GM23248 (cell line): ENCODE results near the gene LIMK1. TPM values are rescaled to one million over a fixed set of nuclear protein-coding genes. Genes with fewer than 3 reads are reported as not detected.

Source experiments
- DNase-seq: peaks from one replicate; pipeline ENCODE4 v3.0.0-alpha.2; 2015
- H2AFZ ChIP-seq: fragments of 200-600 bp; sonication (generic); 2 replicates; pipeline ENCODE4 v1.6.1; 2016; ENCODE audit warnings: antibody characterized with exemption
- H3F3A ChIP-seq: fragments of 200-600 bp; sonication (generic); 2 replicates; pipeline ENCODE4 v1.6.1; 2016; ENCODE audit warnings: mild to moderate bottlenecking, antibody characterized with exemption, mixed run types; ENCODE audit not compliant: insufficient read depth
- H3K27ac ChIP-seq: fragments of 200-600 bp; sonication (generic); 2 replicates; pipeline ENCODE4 v1.5.1; 2016; ENCODE audit warnings: mild to moderate bottlenecking
- H3K27me3 ChIP-seq: fragments of 200-600 bp; sonication (generic); replicated peaks from 2 replicates; pipeline ENCODE4 v1.6.1; 2016; ENCODE audit warnings: mild to moderate bottlenecking; ENCODE audit not compliant: insufficient read depth
- H3K36me3 ChIP-seq: fragments of 200-600 bp; sonication (generic); 2 replicates; pipeline ENCODE4 v1.6.1; 2016; ENCODE audit warnings: low read depth, mild to moderate bottlenecking
- H3K4me1 ChIP-seq: fragments of 200-600 bp; sonication (generic); 2 replicates; pipeline ENCODE4 v1.6.1; 2016; ENCODE audit warnings: mild to moderate bottlenecking; ENCODE audit not compliant: insufficient read depth
- H3K4me2 ChIP-seq: fragments of 200-600 bp; sonication (generic); one replicate; pipeline ENCODE4 v1.6.1; 2016; ENCODE audit warnings: mild to moderate bottlenecking; ENCODE audit not compliant: unreplicated experiment
- H3K4me3 ChIP-seq: fragments of 200-600 bp; sonication (generic); 2 replicates; pipeline ENCODE4 v1.5.1; 2016; ENCODE audit warnings: mild to moderate bottlenecking
- H3K79me2 ChIP-seq: fragments of 200-600 bp; sonication (generic); 2 replicates; pipeline ENCODE4 v1.6.1; 2016; ENCODE audit warnings: mild to moderate bottlenecking; ENCODE audit not compliant: insufficient read depth
- H3K9ac ChIP-seq: fragments of 200-600 bp; sonication (generic); 2 replicates; pipeline ENCODE4 v1.6.1; 2016; ENCODE audit warnings: mild to moderate bottlenecking
- H3K9me2 ChIP-seq: fragments of 200-600 bp; sonication (generic); 2 replicates; pipeline ENCODE4 v1.6.1; 2016; ENCODE audit warnings: mixed run types, mild to moderate bottlenecking, moderate library complexity; ENCODE audit not compliant: insufficient read depth
- H3K9me3 ChIP-seq: fragments of 200-600 bp; sonication (generic); one replicate; pipeline ENCODE4 v1.6.1; 2017; ENCODE audit warnings: low read depth
- H4K20me1 ChIP-seq: fragments of 200-600 bp; sonication (generic); 2 replicates; pipeline ENCODE4 v1.6.0; 2016; ENCODE audit not compliant: insufficient read depth
- EZH2 ChIP-seq: fragments of 200-600 bp; sonication (generic); IDR thresholded peaks from 2 replicates; pipeline ENCODE4 v1.6.1; 2018; ENCODE audit warnings: antibody characterized with exemption, mild to moderate bottlenecking; ENCODE audit not compliant: insufficient read depth, poor library complexity, severe bottlenecking
- EZH2phosphoT487 ChIP-seq: fragments of 200-600 bp; sonication (generic); IDR thresholded peaks from 2 replicates; pipeline ENCODE4 v1.6.1; 2018; ENCODE audit warnings: antibody characterized with exemption, moderate library complexity, mild to moderate bottlenecking, low read depth; ENCODE audit not compliant: insufficient read depth
- WGBS, 2 experiments: methylation state at CpG; one replicate each; pipeline ENCODE4 v1.1.6; 2015 to 2017; ENCODE audit warnings: low lambda C conversion rate in 2 of 2, low coverage in 1 of 2; ENCODE audit errors: missing lambda C conversion rate in 2 of 2; 5-methylcytosine and 5-hydroxymethylcytosine counted together
- in situ Hi-C: fragments of 300-500 bp; cut with MboI; formaldehyde crosslinking; loops from 2 replicates; pipeline ENCODE4 v1.15.0; 2020
- polyA plus RNA-seq: library from polyadenylated mRNA; unstranded; fragments of >200 nt; fragmentation: Nextera tagmentation; extraction: Ambion mirVana; gene quantifications from 2 replicates; pipeline ENCODE4 v1.2.1, GENCODE V29; 2016
- total RNA-seq: library from RNA; depleted of rRNA; stranded (reverse); fragments of >200 nt; shearing (Covaris generic); gene quantifications from 2 replicates; pipeline ENCODE4 v1.2.3, GENCODE V29; 2014

The LIMK1 gene
- total and polyA plus RNA-seq, 2 experiments from 2014 or later = 3.9 to 37.3 TPM

- Histone ChIP-seq H3F3A (peaks cover 38% of the 10 kb centered on the region), H3K79me2 (peaks cover 19% of the 10 kb centered on the region), H4K20me1 (no peaks in the 10 kb centered on the region), H3K27me3 (no peaks in the 10 kb centered on the region), H3K36me3 (peaks cover 9% of the 10 kb centered on the region), H3K9ac (peak overlapping the region; percentile 70), H3K4me2 (peak overlapping the region; percentile 25), H3K9me3 (no peaks in the 10 kb centered on the region), H3K4me3 (no peak overlapping the region), H3K27ac (peak overlapping the region; percentile 93), H3K9me2 (no peaks in the 10 kb centered on the region), H2AFZ (peak overlapping the region; percentile 60; the same call in 1 of the 2 replicates), H3K4me1 (peaks cover 42% of the 10 kb centered on the region)
- in situ Hi-C loops = no loop called here
- DNase-seq = peak; percentile 98
- TF ChIP-seq EZH2phosphoT487 (no peak), EZH2 (no peak)
- 1% methylated on average over 11 of the region's 11 CpGs for WGBS, 2 experiments
These were observed 14.5 kb downstream of the LIMK1 start for GRCh38 chr7:74097937-74098614.

DNA sequence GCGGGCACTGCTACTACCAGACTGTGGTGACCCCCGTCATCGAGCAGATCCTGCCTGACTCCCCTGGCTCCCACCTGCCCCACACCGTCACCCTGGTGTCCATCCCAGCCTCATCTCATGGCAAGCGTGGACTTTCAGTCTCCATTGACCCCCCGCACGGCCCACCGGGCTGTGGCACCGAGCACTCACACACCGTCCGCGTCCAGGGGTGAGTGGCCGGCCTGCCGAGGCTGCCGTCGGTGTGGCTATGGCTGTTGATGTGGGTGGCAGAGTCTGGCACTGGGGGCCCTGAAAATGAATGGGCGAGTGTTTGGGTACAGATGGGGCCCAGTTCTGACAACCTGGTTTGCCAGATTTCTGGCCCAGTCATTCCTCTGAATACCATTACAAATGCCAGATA, 15.4 kb downstream of the LIMK1 start:
- Histone ChIP-seq H3K9me3 (no peaks in the 10 kb centered on the region), H3K4me1 (peaks cover 33% of the 10 kb centered on the region), H3K9me2 (no peaks in the 10 kb centered on the region), H3K4me3 (no peak overlapping the region), H3F3A (peaks cover 33% of the 10 kb centered on the region), H4K20me1 (no peaks in the 10 kb centered on the region), H3K4me2 (no peak overlapping the region), H3K36me3 (peaks cover 9% of the 10 kb centered on the region), H3K79me2 (peaks cover 19% of the 10 kb centered on the region), H2AFZ (no peak overlapping the region), H3K27me3 (no peaks in the 10 kb centered on the region), H3K27ac (peak overlapping the region; percentile 93), H3K9ac (peak overlapping the region; percentile 70)
- in situ Hi-C loops = no loop called here
- no peak for TF ChIP-seq EZH2
- no peak for TF ChIP-seq EZH2phosphoT487
- WGBS, 2 experiments = 94% methylated on average over 17 of the region's 17 CpGs
- no peak for DNase-seq

DNA sequence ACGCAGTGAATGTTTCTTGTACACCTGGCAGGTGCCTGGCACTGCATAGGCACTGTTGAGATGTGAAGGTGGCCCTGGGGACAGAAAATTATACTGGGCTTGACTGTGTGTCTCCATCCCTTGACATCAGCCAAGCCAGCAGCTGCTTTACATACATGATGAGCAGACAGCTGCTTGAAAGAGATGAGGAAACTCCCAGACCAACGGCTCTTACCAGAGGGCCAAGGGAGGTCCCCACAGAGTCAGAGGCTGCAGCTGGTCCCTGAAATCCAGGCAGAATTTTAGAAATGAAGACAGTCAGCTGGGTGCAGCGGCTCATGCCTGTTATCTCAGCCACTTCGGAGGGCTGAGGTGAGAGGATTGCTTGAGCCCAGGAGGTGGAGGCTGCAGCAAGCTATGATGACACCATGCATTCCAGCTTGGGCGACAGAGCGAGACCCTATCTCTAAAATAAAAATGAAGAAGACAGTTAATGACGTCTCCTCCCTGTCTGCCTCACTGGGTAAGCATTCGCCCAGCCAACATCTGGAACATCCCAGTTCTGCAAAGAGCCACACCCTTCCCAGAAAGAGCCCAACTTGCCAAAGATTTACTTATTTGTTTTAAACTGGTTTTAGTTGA, 17.6 kb downstream of the LIMK1 start:
- Histone ChIP-seq H3K79me2 (0 out of 2 replicates have a peak, but pooled peaks cover 4% of the 10 kb centered on the region), H3K27ac (peak overlapping the region; percentile 64), H3K36me3 (peaks cover 9% of the 10 kb centered on the region), H3K9me3 (no peaks in the 10 kb centered on the region), H3K9me2 (no peaks in the 10 kb centered on the region), H3K4me2 (peak overlapping the region; percentile 1), H3K27me3 (no peaks in the 10 kb centered on the region), H3K4me3 (no peak overlapping the region), H4K20me1 (no peaks in the 10 kb centered on the region), H3K9ac (peak overlapping the region; percentile 23; the same call in 1 of the 2 replicates), H3K4me1 (peaks cover 21% of the 10 kb centered on the region), H2AFZ (no peak overlapping the region), H3F3A (peaks cover 24% of the 10 kb centered on the region)
- in situ Hi-C loops = no loop called here
- WGBS, 2 experiments = 39 to 40% methylated on average over 8 of the region's 8 CpGs
- no peak for TF ChIP-seq EZH2
- TF ChIP-seq EZH2phosphoT487 = no peak
- DNase-seq = peak; percentile 68

GRCh38 chr7:74103219-74103772, 19.7 kb downstream of the LIMK1 start:
- no peaks in the 10 kb centered on the region for H3K79me2 ChIP-seq
- no peak overlapping the region for H3K4me3 ChIP-seq
- no peak overlapping the region for H3K9ac ChIP-seq
- TF ChIP-seq EZH2phosphoT487 (no peak), EZH2 (no peak)
- H3K36me3 ChIP-seq = no peaks in the 10 kb centered on the region; the same call in 1 of the 2 replicates
- H3K4me2 ChIP-seq = no peak overlapping the region
- H3F3A ChIP-seq = 0 out of 2 replicates have a peak, but pooled peaks cover 5% of the 10 kb centered on the region
- no peak overlapping the region for H3K27ac ChIP-seq
- H3K9me2 ChIP-seq = no peaks in the 10 kb centered on the region
- no peaks in the 10 kb centered on the region for H3K9me3 ChIP-seq
- 91 to 97% methylated on average over 6 of the region's 6 CpGs for WGBS, 2 experiments
- peaks cover 15% of the 10 kb centered on the region for H3K4me1 ChIP-seq
- DNase-seq = no peak
- in situ Hi-C loops = no loop called here
- H4K20me1 ChIP-seq = no peaks in the 10 kb centered on the region
- H2AFZ ChIP-seq = no peak overlapping the region
- no peaks in the 10 kb centered on the region for H3K27me3 ChIP-seq
